Prostate gland (tissue), 2 donors: ENCODE results near the gene GAB1.

ENCODE experiments used
- POLR2AphosphoS5 ChIP-seq: sonication (generic); formaldehyde crosslinking; IDR thresholded peaks from one replicate; pipeline ENCODE4 v1.6.1; 2017; ENCODE audit warnings: antibody characterized with exemption
- TF ChIP-seq, protein P1 (sequence below), 4 experiments: fragments of 200-600 bp in 2 of 4; fragments of 450-650 bp in 2 of 4; sonication (generic) in 2 of 4; IDR thresholded peaks; 1 replicate in 3 of 4; 2 replicates in 1 of 4; pipeline ENCODE4 v1.5.1; 2016 to 2019; ENCODE audit warnings: antibody characterized with exemption in 4 of 4, mild to moderate bottlenecking in 2 of 4, moderate library complexity in 2 of 4

DNA sequence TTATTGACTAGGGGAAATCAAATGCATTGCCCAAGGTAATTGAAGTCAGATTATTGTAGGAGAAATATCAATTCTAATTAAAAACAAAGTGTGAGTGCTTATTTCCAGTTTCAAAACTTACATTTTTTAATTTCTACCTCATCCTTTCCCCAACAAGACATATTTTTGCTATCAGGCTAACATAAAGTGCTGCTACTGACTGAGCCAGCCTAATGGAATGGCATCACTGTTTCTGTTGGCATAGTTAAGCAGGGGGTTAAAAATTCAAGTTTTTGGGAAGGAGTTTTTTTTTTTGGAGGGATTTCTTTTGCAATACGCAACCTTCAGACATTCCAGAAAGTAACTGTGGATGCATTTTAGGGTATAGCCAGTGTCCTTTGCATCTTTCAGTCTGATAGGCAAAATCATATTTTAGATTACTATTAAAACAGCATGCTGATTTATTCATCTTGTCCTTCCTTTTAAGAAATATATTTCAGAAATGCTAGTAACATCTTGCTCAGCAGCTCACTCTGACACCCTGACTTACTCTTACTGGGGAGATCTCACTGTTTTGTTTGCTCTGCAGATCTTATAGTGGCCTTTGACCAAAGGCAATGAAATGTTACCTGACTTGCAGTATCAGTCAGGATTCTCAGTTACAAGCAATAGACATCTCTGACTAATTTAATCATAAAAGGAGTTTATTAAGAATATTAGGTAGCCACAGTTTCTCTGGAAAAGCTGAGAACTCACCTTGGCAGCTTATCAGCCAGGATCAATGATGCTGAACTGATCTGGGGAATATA, 24.4 kb downstream of the GAB1 start:
- TF ChIP-seq POLR2AphosphoS5 = no peak
- TF ChIP-seq, protein P1, sequence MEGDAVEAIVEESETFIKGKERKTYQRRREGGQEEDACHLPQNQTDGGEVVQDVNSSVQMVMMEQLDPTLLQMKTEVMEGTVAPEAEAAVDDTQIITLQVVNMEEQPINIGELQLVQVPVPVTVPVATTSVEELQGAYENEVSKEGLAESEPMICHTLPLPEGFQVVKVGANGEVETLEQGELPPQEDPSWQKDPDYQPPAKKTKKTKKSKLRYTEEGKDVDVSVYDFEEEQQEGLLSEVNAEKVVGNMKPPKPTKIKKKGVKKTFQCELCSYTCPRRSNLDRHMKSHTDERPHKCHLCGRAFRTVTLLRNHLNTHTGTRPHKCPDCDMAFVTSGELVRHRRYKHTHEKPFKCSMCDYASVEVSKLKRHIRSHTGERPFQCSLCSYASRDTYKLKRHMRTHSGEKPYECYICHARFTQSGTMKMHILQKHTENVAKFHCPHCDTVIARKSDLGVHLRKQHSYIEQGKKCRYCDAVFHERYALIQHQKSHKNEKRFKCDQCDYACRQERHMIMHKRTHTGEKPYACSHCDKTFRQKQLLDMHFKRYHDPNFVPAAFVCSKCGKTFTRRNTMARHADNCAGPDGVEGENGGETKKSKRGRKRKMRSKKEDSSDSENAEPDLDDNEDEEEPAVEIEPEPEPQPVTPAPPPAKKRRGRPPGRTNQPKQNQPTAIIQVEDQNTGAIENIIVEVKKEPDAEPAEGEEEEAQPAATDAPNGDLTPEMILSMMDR (IDR thresholded peaks at IDR 0.05) = no peak
